Upper lobe of left lung (tissue), 4 donors: ENCODE measurements around the gene CADM1.

ENCODE experiments used
- CTCF ChIP-seq, 6 experiments: fragments of 450-650 bp in 4 of 6; fragments of 200-600 bp in 2 of 6; sonication (generic) in 2 of 6; IDR thresholded peaks; one replicate each; pipeline ENCODE4 v1.5.1; 2016 to 2019; ENCODE audit warnings: antibody characterized with exemption in 6 of 6
- EP300 ChIP-seq, 4 donors: sonication (generic); formaldehyde crosslinking; IDR thresholded peaks; one replicate each; pipeline ENCODE4 v1.5.1; 2017; ENCODE audit warnings: antibody characterized with exemption in 4 of 4, control low read depth in 2 of 4
- POLR2AphosphoS5 ChIP-seq, 2 donors: sonication (generic); formaldehyde crosslinking; IDR thresholded peaks; one replicate each; pipeline ENCODE4 v1.5.1; 2017; ENCODE audit warnings: antibody characterized with exemption in 2 of 2

- TF ChIP-seq CTCF (IDR thresholded peaks at IDR 0.05) (no peak), POLR2AphosphoS5 (IDR thresholded peaks at IDR 0.05) (no peak), EP300 (IDR thresholded peaks at IDR 0.05) (no peak)
Measured at GRCh38 chr11:115333121-115333520, 171.1 kb downstream of the CADM1 start.
